ENCODE results near the gene SMARCC2.

The SMARCC2 gene

GRCh38 chr12:56152756-56153677 is 36.3 kb downstream of the SMARCC2 start:
- H3K4me1 Mint-ChIP-seq: peaks cover 52% of the 10 kb centered on the region
- H3K9me3 Mint-ChIP-seq: no peaks in the 10 kb centered on the region
- H3K27me3 Mint-ChIP-seq: no peaks in the 10 kb centered on the region
- DNase-seq: no peak
- H3K27ac Mint-ChIP-seq: peak overlapping the region; percentile 96 to 98
- no peak for ATAC-seq
- H3K4me3 Mint-ChIP-seq: peak overlapping the region; percentile 87 to 93

- ATAC-seq: peak; percentile 93
- H3K9me3 Mint-ChIP-seq: no peaks in the 10 kb centered on the region
- H3K27ac Mint-ChIP-seq: peak within 1 kb of the TSS; percentile 96 to 98
- peak; percentile 90 to 95 for DNase-seq
- H3K27me3 Mint-ChIP-seq: no peaks in the 10 kb centered on the region
- peak within 1 kb of the TSS; percentile 87 to 93 for H3K4me3 Mint-ChIP-seq
- H3K4me1 Mint-ChIP-seq: peaks cover 47% of the 10 kb centered on the region
These were observed 37.0 kb downstream of the SMARCC2 start, which contains the start of gene MYL6B for GRCh38 chr12:56152132-56152755. Gene MYL6B, plus strand, starts transcription at chr12:56152587. Its CDS starts 1,332 bp downstream, at chr12:56153919.

- Mint-ChIP-seq H3K9me3 (no peaks in the 10 kb centered on the region), H3K4me3 (peak overlapping the region; percentile 87 to 93), H3K27me3 (no peaks in the 10 kb centered on the region), H3K27ac (peak overlapping the region; percentile 96 to 98), H3K4me1 (peaks cover 43% of the 10 kb centered on the region)
- DNase-seq (peak; percentile 70 to 78), ATAC-seq (peak; percentile 82)
These were observed 37.6 kb downstream of the SMARCC2 start for GRCh38 chr12:56151672-56152131.

- DNase-seq (no peak), ATAC-seq (no peak)
- peak overlapping the region; percentile 80 to 82 for H3K27ac Mint-ChIP-seq
- peak overlapping the region; percentile 40 to 59 for H3K4me3 Mint-ChIP-seq
- no peaks in the 10 kb centered on the region for H3K9me3 Mint-ChIP-seq
- peaks cover 41% of the 10 kb centered on the region for H3K4me1 Mint-ChIP-seq
- H3K27me3 Mint-ChIP-seq: no peaks in the 10 kb centered on the region
These were observed 38.7 kb downstream of the SMARCC2 start for GRCh38 chr12:56150563-56150962.

GRCh38 chr12:56146492-56147460 is 42.5 kb downstream of the SMARCC2 start:
- no peak for ATAC-seq
- H3K9me3 Mint-ChIP-seq: no peaks in the 10 kb centered on the region
- H3K4me3 Mint-ChIP-seq: no peak overlapping the region
- H3K27ac Mint-ChIP-seq: peak overlapping the region in 1 of 2 donors; percentile 42
- DNase-seq: no peak
- H3K4me1 Mint-ChIP-seq: peaks cover 35% of the 10 kb centered on the region
- H3K27me3 Mint-ChIP-seq: no peaks in the 10 kb centered on the region

GRCh38 chr12:56145217-56145616 is 44.1 kb downstream of the SMARCC2 start:
- no peak overlapping the region for H3K27ac Mint-ChIP-seq
- no peak for ATAC-seq

GRCh38 chr12:56143870-56144269 is 45.4 kb downstream of the SMARCC2 start:
- Mint-ChIP-seq H3K4me1 (peaks cover 28% of the 10 kb centered on the region), H3K4me3 (no peak overlapping the region), H3K27me3 (no peaks in the 10 kb centered on the region), H3K27ac (no peak overlapping the region), H3K9me3 (no peaks in the 10 kb centered on the region)
- no peak for ATAC-seq
- DNase-seq: no peak

More at GRCh38 chr12:56145217-56145616, 44.1 kb downstream of the SMARCC2 start:
- H3K4me1 Mint-ChIP-seq: peaks cover 30% of the 10 kb centered on the region
- DNase-seq: no peak
- H3K27me3 Mint-ChIP-seq: no peaks in the 10 kb centered on the region
- no peaks in the 10 kb centered on the region for H3K9me3 Mint-ChIP-seq
- H3K4me3 Mint-ChIP-seq: no peak overlapping the region

GRCh38 chr12:56143217-56143616 is 46.1 kb downstream of the SMARCC2 start:
- Mint-ChIP-seq H3K4me1 (peaks cover 33% of the 10 kb centered on the region), H3K9me3 (no peaks in the 10 kb centered on the region), H3K4me3 (no peak overlapping the region), H3K27ac (peak overlapping the region; percentile 67 to 82), H3K27me3 (no peaks in the 10 kb centered on the region)
- no peak for DNase-seq
- ATAC-seq: no peak

- H3K4me3 Mint-ChIP-seq: no peak overlapping the region
- no peak for DNase-seq
- no peaks in the 10 kb centered on the region for H3K27me3 Mint-ChIP-seq
- peak overlapping the region in 1 of 2 donors; percentile 15 for H3K27ac Mint-ChIP-seq
- peaks cover 44% of the 10 kb centered on the region for H3K4me1 Mint-ChIP-seq
- no peak for ATAC-seq
- no peaks in the 10 kb centered on the region for H3K9me3 Mint-ChIP-seq
These were observed 47.1 kb downstream of the SMARCC2 start for GRCh38 chr12:56141946-56142784.

GRCh38 chr12:56137853-56138571 is 51.3 kb downstream of the SMARCC2 start:
- no peaks in the 10 kb centered on the region for H3K27me3 Mint-ChIP-seq
- peak overlapping the region in 1 of 2 donors; percentile 75 for H3K27ac Mint-ChIP-seq
- H3K4me3 Mint-ChIP-seq: no peak overlapping the region
- DNase-seq (no peak), ATAC-seq (no peak)
- no peaks in the 10 kb centered on the region for H3K9me3 Mint-ChIP-seq
- H3K4me1 Mint-ChIP-seq: peaks cover 71% of the 10 kb centered on the region

GRCh38 chr12:56134897-56135296 is 54.4 kb downstream of the SMARCC2 start:
- H3K27ac Mint-ChIP-seq: peak overlapping the region in 1 of 2 donors; percentile 76
- no peak for ATAC-seq

GRCh38 chr12:56130876-56131275 is 58.4 kb downstream of the SMARCC2 start:
- Mint-ChIP-seq H3K27ac (peak overlapping the region; percentile 16 to 60), H3K4me3 (peak overlapping the region; percentile 96 to 99), H3K9me3 (no peaks in the 10 kb centered on the region), H3K4me1 (peaks cover 76% of the 10 kb centered on the region), H3K27me3 (no peaks in the 10 kb centered on the region)
- no peak for ATAC-seq
- no peak for DNase-seq

More at GRCh38 chr12:56134897-56135296, 54.4 kb downstream of the SMARCC2 start:
- H3K4me1 Mint-ChIP-seq: peaks cover 77% of the 10 kb centered on the region
- H3K27me3 Mint-ChIP-seq: no peaks in the 10 kb centered on the region
- DNase-seq: no peak
- H3K9me3 Mint-ChIP-seq: no peaks in the 10 kb centered on the region
- H3K4me3 Mint-ChIP-seq: no peak overlapping the region

GRCh38 chr12:56129942-56130495 is 59.3 kb downstream of the SMARCC2 start:
- Mint-ChIP-seq H3K27ac (peak overlapping the region; percentile 7 to 16), H3K9me3 (no peaks in the 10 kb centered on the region), H3K27me3 (no peaks in the 10 kb centered on the region), H3K4me3 (peak overlapping the region; percentile 96 to 99), H3K4me1 (peaks cover 77% of the 10 kb centered on the region)
- DNase-seq: no peak
- no peak for ATAC-seq

Data from stimulated activated naive CD8-positive, alpha-beta T cell treated with anti-CD3 and anti-CD28 coated beads, Interleukin-15, amount 100 ng/mL, for 72 hours (primary cell).